Measurements from ENCODE around the gene GPRC5D.

Gene GPRC5D

DNA sequence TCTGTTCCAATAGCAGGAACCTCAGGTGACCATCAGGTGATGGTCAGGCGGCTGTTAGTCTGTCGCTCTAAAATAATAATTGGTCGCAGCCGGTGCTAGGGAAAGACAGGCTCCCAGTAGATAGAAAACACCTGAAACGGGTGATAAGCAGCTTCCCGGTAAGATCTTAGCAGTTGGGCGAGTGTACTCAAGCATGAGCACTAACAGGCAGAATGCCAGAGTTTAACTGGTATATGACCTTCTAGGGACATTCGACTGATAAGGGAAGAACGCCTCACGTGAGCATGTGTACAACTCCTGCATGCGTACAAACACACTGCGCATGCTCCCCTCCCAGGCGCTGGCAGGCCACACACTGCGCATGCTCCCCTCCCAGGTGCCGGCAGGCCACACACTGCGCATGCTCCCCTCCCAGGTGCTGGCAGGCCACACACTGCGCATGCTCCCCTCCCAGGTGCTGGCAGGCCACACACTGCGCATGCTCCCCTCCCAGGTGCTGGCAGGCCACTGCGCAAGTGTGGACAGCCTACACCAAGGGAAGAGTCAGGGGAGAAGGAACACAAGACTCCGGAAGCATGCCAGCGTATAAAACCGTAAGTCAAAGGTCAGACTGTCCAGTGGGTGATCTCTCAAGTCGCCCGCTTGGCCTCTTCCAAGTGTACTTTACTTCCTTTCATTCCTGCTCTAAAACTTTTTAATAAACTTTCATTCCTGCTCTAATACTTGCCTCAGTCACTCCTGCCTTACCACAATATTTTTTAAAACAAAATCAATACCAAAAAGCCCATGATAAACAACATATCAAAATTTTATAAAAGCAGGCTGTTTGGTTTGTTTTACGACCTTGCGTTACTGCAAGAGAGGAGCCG is 24.5 kb downstream of the GPRC5D start:
- DNase-seq (ENCODE audit: extremely low read depth, insufficient read length) = no peak
- H3K27me3 ChIP-seq (replicated peaks; ENCODE audit: control insufficient read depth, insufficient read depth, low read length) = no peaks in the 10 kb centered on the region; the same call in 1 of the 2 replicates
- no peak overlapping the region for H3K4me3 ChIP-seq (replicated peaks; ENCODE audit: low read depth, low read length)
- no peaks in the 10 kb centered on the region for H3K36me3 ChIP-seq (ENCODE audit: control insufficient read depth, insufficient read depth, low read length)
- TF ChIP-seq, protein P1, sequence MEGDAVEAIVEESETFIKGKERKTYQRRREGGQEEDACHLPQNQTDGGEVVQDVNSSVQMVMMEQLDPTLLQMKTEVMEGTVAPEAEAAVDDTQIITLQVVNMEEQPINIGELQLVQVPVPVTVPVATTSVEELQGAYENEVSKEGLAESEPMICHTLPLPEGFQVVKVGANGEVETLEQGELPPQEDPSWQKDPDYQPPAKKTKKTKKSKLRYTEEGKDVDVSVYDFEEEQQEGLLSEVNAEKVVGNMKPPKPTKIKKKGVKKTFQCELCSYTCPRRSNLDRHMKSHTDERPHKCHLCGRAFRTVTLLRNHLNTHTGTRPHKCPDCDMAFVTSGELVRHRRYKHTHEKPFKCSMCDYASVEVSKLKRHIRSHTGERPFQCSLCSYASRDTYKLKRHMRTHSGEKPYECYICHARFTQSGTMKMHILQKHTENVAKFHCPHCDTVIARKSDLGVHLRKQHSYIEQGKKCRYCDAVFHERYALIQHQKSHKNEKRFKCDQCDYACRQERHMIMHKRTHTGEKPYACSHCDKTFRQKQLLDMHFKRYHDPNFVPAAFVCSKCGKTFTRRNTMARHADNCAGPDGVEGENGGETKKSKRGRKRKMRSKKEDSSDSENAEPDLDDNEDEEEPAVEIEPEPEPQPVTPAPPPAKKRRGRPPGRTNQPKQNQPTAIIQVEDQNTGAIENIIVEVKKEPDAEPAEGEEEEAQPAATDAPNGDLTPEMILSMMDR (IDR thresholded peaks at IDR 0.05; ENCODE audit: insufficient read depth, low read length, poor library complexity, severe bottlenecking) = no peak

DNA sequence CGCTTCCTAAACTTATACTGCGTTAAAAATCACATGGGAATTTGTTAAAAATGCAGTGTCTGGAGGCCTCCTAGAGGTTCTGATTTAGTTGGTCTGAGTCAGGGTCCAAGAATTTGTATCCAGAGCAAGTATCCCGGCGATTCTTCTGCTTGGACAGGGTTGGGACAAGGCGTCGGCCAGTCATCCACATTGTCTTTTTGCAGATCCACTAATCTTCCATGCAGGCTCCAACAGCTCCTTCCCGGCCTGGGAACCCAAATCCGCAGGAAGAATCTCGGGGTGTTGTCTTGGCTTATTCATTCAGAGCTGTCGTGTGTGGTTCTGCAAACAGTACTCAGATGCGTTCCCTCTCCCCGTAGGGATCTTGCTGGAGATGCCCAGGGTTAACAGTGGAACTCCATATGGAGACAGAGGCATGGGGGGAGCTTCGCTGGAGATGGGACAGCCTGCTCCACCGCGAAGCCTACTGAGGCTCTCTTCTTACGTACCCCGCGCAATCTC is 25.3 kb downstream of the GPRC5D start:
- DNase-seq (ENCODE audit: extremely low read depth, insufficient read length) = no peak
- Histone ChIP-seq H3K36me3 (ENCODE audit: control insufficient read depth, insufficient read depth, low read length) (no peaks in the 10 kb centered on the region), H3K4me3 (replicated peaks; ENCODE audit: low read depth, low read length) (no peak overlapping the region), H3K27me3 (replicated peaks; ENCODE audit: control insufficient read depth, insufficient read depth, low read length) (no peaks in the 10 kb centered on the region; the same call in 1 of the 2 replicates)
- TF ChIP-seq, protein P1 (IDR thresholded peaks at IDR 0.05; ENCODE audit: insufficient read depth, low read length, poor library complexity, severe bottlenecking) = no peak

- TF ChIP-seq, protein P1 (IDR thresholded peaks at IDR 0.05; ENCODE audit: insufficient read depth, low read length, poor library complexity, severe bottlenecking) = no peak
- no peaks in the 10 kb centered on the region for H3K36me3 ChIP-seq (ENCODE audit: control insufficient read depth, insufficient read depth, low read length)
- H3K4me3 ChIP-seq (replicated peaks; ENCODE audit: low read depth, low read length) = no peak overlapping the region
- no peaks in the 10 kb centered on the region; the same call in 1 of the 2 replicates for H3K27me3 ChIP-seq (replicated peaks; ENCODE audit: control insufficient read depth, insufficient read depth, low read length)
- DNase-seq (ENCODE audit: extremely low read depth, insufficient read length) = no peak
Observed at GRCh38 chr12:12925388-12925787, 26.6 kb downstream of the GPRC5D start.

DNA sequence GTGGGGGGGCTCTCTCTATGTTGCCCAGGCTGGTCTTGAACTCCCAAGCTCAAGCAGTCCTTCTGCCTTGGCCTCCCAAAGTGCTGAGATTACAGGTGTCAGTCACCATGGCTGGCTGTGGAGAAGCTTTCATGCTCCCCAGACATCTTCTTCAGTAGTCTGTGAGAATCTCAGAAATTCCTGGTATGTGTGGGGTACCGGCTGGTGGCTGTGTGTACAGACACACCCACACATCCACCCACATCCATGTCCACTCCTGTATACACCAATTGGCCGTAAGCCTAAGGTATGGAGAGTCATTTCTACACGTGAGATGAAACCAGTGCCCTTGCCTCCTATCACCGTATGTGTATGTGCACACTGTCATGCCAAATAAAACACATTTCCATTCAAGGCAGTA is 27.8 kb downstream of the GPRC5D start:
- DNase-seq (ENCODE audit: extremely low read depth, insufficient read length) = no peak
- Histone ChIP-seq H3K36me3 (ENCODE audit: control insufficient read depth, insufficient read depth, low read length) (no peaks in the 10 kb centered on the region), H3K27me3 (replicated peaks; ENCODE audit: control insufficient read depth, insufficient read depth, low read length) (no peaks in the 10 kb centered on the region; the same call in 1 of the 2 replicates), H3K4me3 (replicated peaks; ENCODE audit: low read depth, low read length) (no peak overlapping the region)
- TF ChIP-seq, protein P1 (IDR thresholded peaks at IDR 0.05; ENCODE audit: insufficient read depth, low read length, poor library complexity, severe bottlenecking) = no peak

DNA sequence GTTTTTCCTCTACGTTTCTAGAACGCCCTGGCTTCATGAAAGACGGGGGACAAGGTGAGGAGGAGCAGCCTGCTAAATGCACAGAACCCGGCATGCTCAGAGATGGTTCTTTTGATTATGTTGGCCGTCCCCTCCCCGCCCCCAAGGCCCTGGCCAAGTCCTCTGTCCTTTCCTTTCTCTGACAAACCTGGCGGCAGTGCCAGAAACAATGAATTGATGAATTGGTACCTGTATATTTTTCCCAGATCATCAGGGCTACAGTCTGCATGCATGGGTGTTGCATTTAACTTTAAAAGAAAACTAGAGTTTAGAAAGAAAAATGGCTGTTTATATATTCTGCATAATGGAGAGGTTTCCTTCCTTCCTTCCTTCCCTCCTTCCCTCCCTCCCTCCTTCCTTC is 29.0 kb downstream of the GPRC5D start:
- TF ChIP-seq, protein P1 (IDR thresholded peaks at IDR 0.05; ENCODE audit: insufficient read depth, low read length, poor library complexity, severe bottlenecking) = no peak
- no peaks in the 10 kb centered on the region for H3K36me3 ChIP-seq (ENCODE audit: control insufficient read depth, insufficient read depth, low read length)
- no peaks in the 10 kb centered on the region; the same call in 1 of the 2 replicates for H3K27me3 ChIP-seq (replicated peaks; ENCODE audit: control insufficient read depth, insufficient read depth, low read length)
- no peak for DNase-seq (ENCODE audit: extremely low read depth, insufficient read length)
- H3K4me3 ChIP-seq (replicated peaks; ENCODE audit: low read depth, low read length) = no peak overlapping the region

Measured in GM06990 (cell line).